GM19099 (cell line): Measurements from ENCODE around the gene C10orf105.

Experiments used
- POLR2A ChIP-seq: IDR thresholded peaks from 3 replicates; pipeline ENCODE4 v1.6.1; 2011; ENCODE audit warnings: low read depth; ENCODE audit not compliant: insufficient read length; ENCODE audit errors: extremely low read depth

The C10orf105 gene

DNA sequence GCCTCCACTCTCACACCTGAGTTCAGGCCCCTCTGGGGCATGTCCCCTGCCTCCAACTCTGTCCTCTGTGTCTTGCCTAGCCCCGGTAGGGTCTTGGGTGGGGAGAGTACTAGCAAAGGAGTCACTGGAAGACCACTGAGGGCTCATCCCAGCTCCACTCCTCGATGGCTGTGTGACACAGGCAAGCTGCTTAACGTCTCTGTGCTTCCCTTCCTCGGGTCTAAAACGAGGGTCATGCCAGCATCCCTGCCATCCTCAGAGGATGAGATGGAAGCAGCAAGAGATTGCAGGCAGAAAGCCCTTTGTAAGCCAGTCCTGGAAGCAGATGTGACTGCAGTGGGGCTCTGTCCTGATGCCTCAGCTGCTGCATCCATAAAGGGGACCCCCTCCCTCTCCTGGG, 15.2 kb upstream of the C10orf105 start:
- TF ChIP-seq POLR2A: no peak

DNA sequence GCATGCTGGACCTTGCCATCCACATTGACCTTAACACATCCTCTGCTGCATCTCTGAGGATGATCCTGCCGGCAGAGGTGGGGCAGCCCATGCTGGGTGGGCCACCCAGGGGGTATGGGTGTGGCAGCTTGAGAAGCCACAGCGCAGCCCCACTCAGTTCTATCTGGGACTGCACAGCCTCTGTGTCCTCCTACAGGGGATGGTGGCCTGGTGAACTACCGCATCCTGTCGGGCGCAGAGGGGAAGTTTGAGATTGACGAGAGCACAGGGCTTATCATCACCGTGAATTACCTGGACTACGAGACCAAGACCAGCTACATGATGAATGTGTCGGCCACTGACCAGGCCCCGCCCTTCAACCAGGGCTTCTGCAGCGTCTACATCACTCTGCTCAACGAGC, 12.2 kb upstream of the C10orf105 start:
- TF ChIP-seq POLR2A: no peak

DNA sequence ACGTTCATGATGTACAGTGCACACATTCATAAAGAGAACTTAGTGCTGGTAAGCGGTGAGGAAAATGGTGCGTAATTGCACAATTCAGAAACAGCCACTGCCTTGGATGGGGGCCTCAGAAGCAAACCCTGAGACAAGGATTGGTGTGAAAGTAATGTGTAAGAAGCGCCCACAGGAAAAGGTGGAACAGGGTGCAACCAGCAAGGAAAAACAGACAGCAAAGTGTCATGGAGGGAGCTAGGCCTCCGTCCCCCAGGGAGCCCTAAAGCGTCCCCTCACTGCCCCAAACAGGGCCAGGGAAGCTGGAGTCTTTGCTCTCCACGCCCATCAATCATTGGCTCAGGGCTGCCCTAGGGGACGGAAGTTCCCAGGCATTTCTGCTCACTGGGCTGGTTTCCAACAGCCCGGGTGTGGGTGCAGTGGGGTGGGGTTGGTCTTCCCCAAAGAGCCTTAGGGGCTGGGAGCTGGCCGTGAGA, 9.6 kb upstream of the C10orf105 start:
- no peak for TF ChIP-seq POLR2A

DNA sequence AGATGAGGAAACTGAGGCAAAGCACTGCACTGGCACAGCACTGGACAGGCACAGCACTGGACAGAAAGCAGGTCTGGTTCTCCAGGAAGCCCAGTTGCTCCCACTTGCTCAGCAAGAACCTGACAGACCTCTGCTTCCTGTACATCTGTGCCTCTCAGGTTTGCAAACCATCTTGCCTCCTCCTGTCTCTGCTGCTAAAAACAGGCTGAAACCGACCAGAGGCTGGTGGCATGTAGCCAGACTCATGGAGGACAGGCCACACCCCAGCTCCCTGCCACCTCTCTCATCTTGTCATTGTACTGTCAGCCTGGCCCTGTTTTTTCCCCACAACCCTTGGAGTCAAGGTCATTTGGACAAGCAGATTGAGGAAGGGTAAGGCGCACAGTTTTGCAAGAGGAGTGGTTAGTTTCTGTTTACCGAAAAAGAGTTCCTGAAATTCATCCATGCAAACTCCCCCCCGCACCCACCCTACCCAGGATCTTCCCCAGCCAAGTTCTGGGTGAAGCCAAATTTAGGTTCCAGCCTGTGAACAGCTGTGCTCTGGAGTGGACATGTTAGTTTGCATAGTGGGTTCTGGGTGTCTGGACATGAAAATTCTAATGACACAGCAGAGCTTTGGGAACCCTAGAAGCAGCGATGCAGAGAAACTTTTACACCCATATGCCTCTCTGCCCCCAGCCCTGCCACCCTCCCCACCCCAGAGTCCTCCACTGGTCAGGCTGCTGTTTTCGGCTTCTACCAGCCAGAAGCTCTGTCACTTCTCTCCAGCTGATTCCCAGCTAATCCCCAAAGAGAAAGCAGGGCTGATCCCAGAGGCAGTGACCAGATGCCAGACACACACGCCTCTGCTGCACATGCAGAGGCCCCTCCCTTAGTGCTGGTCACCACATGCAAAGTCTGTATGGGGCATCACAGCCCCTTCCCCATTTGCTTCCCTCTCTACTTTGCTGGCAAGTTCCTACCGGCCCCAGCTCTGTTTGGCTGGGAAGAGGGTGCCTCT, 8.5 kb upstream of the C10orf105 start:
- peak; percentile 34 for TF ChIP-seq POLR2A

DNA sequence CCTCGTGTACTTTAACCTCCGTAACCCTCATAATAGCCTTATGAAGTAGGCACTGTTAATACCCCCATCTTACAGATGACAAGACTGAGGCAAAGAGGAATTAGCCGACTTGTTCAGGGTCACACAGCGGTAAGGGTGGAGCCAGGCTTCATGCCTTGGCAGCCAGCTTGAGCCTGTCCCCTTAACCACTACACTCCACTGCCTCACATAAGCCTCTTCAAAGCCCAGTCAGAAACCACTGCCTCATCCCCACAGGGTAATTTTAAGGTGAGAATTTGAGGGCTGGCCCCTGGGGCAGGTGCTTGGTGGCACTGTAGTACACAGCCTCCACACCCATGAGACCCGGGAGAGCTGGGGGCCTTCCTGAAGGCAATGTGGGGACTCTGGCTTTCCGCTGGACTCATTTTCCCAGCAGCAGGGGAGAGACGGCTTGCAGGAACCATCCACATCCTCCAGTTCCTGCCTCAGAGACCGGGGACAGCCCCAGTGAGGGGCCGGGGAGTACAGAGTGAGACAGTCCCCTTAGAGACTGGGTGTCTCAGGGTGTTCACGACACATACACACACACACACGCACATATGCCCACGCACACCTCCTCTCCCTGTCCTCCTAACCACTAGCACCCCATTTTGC, 7.6 kb upstream of the C10orf105 start:
- TF ChIP-seq POLR2A: no peak

DNA sequence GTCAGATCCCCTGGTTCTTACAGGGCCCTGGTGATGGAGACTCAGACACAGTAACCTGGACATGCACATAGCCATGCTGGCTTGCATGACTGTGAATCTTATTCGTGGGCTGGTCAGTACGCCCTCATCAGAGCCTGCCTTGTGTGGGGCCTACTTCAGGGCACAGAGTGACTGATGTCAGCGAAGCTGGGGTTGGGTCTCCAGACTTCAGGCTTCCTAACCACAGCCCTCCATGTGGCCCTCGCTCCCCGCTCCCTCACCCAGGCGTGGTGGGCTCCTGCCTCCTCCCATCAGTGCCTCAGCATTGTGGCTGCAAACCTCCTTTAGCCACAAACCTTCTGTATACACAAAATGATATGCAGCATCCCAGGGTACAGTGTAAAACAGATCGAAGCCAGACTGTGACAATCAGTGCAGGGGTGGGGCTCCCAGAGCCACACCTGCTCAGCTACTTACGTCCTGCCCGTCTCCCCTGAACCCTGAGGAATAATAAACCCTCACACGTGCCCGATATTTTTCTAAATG, 7.1 kb upstream of the C10orf105 start:
- no peak for TF ChIP-seq POLR2A

DNA sequence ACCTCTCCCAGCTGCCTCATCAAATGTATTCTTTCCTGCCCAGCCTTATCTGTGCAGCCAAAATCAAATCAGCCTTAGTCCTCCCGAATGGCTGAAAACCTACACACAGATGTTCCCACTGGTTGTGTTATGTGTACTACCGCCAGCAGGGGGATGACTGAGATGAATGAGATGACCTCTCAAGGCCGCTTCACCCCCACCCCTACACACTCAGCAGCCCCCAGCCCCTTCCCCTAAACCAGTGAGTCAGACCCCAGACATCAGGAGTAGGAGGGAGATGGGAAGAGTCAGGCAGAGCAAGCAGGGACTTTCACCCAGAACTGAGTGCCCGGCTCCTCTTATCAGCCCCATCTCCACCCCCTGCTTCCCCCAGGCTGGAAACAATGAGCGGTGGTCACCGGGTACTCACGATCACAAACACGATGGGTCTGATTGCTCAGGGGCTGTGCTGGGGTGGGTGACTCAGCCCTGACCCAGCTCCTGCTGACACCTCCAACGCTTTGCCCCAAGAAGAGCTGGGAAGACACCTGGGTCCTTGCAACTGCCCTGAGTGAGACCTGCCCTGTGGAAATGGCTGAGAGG, 6.5 kb upstream of the C10orf105 start:
- no peak for TF ChIP-seq POLR2A

DNA sequence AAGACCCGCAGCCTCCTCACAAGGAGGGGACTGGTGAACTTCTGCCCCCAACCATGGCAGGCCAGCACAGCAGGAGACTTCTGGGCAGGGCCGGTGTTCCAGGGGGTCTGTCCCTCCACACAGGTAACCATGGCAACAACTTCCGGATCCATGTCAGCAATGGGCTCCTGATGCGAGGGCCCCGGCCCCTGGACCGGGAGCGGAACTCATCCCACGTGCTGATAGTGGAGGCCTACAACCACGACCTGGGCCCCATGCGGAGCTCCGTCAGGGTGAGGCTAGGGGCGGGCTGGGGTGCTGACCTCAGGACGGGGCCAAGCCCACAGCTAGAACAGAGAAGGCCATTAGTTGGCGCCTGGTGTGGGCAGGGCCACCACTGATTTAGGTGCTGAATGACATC, 5.7 kb upstream of the C10orf105 start:
- no peak for TF ChIP-seq POLR2A

DNA sequence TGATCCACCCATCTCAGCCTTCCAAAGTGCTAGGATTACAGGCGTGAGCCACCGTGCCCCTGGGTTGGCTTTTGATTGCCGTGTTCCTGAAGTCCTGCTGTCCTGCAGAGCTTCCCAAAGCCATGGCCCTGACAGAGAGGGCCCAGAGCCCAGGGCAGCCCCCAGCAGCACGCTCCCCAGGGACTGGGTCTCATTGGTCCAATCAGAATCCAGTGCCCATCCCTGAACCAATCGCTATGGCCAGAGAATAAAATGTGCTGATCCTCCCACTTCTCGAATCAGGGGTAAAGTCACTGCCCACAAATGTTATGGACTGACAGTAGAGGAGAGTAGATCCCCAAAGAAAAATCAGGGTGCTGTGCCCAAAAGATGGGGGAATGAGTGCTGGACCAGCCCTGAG, 5.0 kb upstream of the C10orf105 start:
- TF ChIP-seq POLR2A: no peak

DNA sequence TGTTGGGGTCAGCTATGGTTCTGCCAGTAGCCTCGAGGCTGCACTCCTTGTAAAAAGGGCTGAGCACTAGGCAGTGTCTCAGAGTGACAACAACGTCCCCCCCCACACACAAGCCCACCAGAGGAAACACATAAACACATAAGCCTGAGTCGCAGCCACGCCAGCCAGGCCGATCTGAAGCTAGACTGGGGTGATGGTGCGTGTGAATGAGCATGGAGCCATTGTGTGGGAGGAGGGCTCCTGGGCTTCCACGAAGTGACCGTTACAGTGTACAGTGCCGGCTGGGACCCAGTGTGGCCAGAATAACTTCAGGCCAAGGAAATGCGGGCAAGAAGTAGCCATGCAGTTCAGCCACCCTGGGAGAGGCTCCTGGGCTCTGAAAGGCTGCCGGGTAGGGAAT, 3.7 kb upstream of the C10orf105 start:
- TF ChIP-seq POLR2A: no peak

DNA sequence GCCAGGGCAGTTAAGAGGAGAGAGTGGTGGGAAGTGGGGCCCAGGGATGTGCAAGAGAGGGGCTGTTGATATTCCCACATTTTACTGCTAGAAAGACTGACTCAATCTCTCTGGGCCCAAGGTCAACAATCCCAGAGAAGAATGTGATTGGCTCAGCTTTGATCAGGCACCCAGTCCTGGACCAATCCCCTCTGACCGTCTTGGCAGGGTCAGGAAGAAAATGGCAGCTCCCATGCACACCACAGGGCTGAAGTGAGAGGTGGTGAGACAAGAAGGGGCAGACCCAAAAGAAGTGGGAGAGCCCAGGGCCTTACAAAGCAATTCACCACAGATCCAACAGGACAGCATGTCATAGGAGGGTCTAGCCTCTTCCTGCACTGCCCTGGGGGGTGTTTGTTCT, 3.3 kb upstream of the C10orf105 start:
- no peak for TF ChIP-seq POLR2A

DNA sequence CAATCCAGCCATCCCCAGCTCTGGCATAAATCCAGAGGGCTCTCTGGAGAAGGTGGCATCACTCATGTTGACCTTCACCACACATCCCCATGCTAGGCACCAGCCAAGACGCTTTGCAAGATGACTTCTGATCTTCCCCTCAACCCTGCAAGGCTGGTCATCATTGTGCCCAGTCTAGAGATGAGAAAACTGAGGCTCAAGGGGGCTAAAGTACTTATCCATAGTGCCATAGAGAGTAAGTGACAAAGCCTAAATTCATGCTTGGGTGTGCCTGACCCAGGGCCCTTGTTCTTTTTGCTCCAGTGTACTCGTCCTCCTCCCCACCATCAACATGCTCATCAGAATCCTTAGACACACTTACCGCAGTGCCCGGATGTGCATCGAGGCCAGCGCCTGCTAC, 1.7 kb upstream of the C10orf105 start:
- no peak for TF ChIP-seq POLR2A

DNA sequence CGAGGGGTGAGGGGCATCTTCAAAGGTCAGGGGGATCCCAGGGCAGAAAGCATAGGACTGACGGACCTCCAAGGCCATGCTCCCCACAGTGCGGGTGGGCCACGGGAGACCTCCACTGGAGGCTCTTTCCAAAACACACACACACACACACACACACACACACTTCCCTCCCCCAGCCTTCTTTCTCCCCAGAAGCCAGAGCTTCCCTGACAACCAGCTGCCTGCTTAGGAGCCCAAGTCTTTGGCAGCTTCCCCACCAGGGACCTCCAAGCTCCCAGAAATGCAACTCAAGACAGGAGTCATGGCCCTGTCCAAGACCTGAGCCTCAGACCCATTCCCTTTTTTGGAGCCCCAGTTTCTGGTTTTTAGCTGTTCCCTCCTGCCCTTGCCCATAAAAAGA, 710 bp upstream of the C10orf105 start:
- no peak for TF ChIP-seq POLR2A

DNA sequence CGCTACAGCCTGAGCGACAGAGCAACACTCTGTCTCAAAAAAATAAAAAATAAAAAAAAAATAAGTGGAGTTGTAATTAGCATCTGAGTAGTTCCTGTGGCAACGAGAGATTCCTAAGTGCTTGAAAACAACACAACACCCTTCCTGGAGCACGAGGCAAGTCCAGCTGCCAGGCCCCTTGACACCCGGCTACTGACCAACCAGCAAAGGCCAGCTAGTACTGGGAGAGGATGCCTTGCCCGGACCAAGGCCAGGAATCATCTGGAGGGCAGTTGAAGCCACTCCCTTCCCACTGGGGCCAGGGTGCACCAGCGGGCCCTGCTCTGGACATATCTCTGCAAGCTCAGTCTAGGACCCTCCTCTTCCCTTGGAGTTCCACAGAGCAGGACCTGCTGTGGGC, 536 bp downstream of the C10orf105 start:
- no peak for TF ChIP-seq POLR2A

DNA sequence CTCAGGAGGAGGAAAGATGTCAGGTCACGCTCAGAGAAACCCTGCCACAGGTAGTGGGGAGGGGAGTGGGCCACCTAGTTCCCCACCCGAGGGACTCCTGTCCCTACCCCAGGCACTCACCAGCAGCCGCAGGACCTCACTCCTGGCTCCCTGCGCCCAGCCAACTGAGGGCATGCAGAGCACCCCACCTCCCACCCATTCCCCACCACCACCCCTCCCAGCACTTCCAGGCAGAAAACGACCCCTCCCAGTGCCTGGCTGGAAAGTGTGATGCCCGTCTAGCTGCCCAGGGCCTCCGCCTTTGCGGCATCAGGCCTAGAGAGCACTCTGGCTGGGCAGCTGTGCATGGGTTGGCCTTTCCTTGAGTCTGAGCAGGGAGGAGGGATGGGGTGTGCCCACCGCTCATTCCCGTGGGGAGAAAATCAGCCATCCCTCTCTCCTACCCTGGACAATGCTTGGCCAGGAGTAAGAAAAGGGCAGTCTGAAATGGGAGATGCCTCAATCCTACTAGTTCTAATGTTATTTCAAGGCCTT, 1.3 kb downstream of the C10orf105 start:
- no peak for TF ChIP-seq POLR2A
